SK-N-SH treated with all-trans-retinoic acid at 6 μM for 48 hours (cell line): ENCODE results near the gene TAPT1.

Experiments used
- ATAC-seq: fragments of 200-7000 bp; cut with Tn5 transposase; 3 replicates; pipeline ENCODE4 v1.9.1; 2020; ENCODE audit warnings: mild to moderate bottlenecking, moderate library complexity
- ARNTL ChIP-seq: fragments of 450-650 bp; formaldehyde crosslinking; IDR thresholded peaks from 2 replicates; pipeline ENCODE4 v1.5.0; 2020; ENCODE audit warnings: low read depth, mild to moderate bottlenecking, moderate library complexity, borderline replicate concordance
- BACH2 ChIP-seq: fragments of 250-450 bp; sonication (Bioruptor Pico); IDR thresholded peaks from 2 replicates; pipeline ENCODE4 v1.9.0; 2021; ENCODE audit warnings: mild to moderate bottlenecking, borderline replicate concordance
- CSDC2 ChIP-seq: fragments of 250-450 bp; sonication (Bioruptor Pico); IDR thresholded peaks from 2 replicates; pipeline ENCODE4 v1.5.0; 2020; ENCODE audit warnings: mild to moderate bottlenecking, moderate library complexity
- ESRRG ChIP-seq: fragments of 250-450 bp; sonication (Bioruptor Pico); IDR thresholded peaks from 2 replicates; pipeline ENCODE4 v1.6.1; 2021; ENCODE audit warnings: mild to moderate bottlenecking
- GLIS3 ChIP-seq: fragments of 250-450 bp; sonication (Bioruptor Pico); IDR thresholded peaks from 2 replicates; pipeline ENCODE4 v1.5.0; 2020; ENCODE audit warnings: mild to moderate bottlenecking, moderate library complexity
- ISL1 ChIP-seq: fragments of 250-450 bp; sonication (Bioruptor Pico); IDR thresholded peaks from 2 replicates; pipeline ENCODE4 v2.1.2; 2022; ENCODE audit warnings: mild to moderate bottlenecking, moderate library complexity
- OSR1 ChIP-seq: fragments of 250-450 bp; sonication (Bioruptor Pico); IDR thresholded peaks from 2 replicates; pipeline ENCODE4 v1.8.0; 2022; ENCODE audit warnings: moderate library complexity, mild to moderate bottlenecking, inconsistent platforms
- PPARA ChIP-seq: fragments of 250-450 bp; sonication (Bioruptor Pico); IDR thresholded peaks from 2 replicates; pipeline ENCODE4 v1.5.0; 2020; ENCODE audit warnings: mild to moderate bottlenecking, borderline replicate concordance
- RARB ChIP-seq: fragments of 250-450 bp; sonication (Bioruptor Pico); IDR thresholded peaks from 2 replicates; pipeline ENCODE4 v1.8.0; 2021; ENCODE audit warnings: mild to moderate bottlenecking, moderate library complexity
- SNAI2 ChIP-seq: fragments of 250-450 bp; sonication (Bioruptor Pico); IDR thresholded peaks from 2 replicates; pipeline ENCODE4 v1.5.0; 2020; ENCODE audit warnings: mild to moderate bottlenecking, moderate library complexity
- TCF4 ChIP-seq: fragments of 250-450 bp; sonication (Bioruptor Pico); IDR thresholded peaks from 2 replicates; pipeline ENCODE4 v1.8.0; 2021; ENCODE audit warnings: mild to moderate bottlenecking, moderate library complexity, borderline replicate concordance
- TOX ChIP-seq: fragments of 250-450 bp; sonication (Bioruptor Pico); IDR thresholded peaks from 2 replicates; pipeline ENCODE4 v1.8.0; 2021; ENCODE audit warnings: mild to moderate bottlenecking, moderate library complexity, borderline replicate concordance
- ZC3H10 ChIP-seq: fragments of 250-450 bp; sonication (Bioruptor Pico); IDR thresholded peaks from 2 replicates; pipeline ENCODE4 v1.5.1; 2021; ENCODE audit warnings: mild to moderate bottlenecking, moderate library complexity
- ZFP3 ChIP-seq: fragments of 250-450 bp; sonication (Bioruptor Pico); IDR thresholded peaks from 2 replicates; pipeline ENCODE4 v1.5.0; 2020; ENCODE audit warnings: mild to moderate bottlenecking, moderate library complexity
- ZFP30 ChIP-seq: fragments of 450-650 bp; formaldehyde crosslinking; IDR thresholded peaks from 2 replicates; pipeline ENCODE4 v1.5.0; 2022; ENCODE audit warnings: mild to moderate bottlenecking, moderate library complexity
- ZNF565 ChIP-seq: fragments of 450-650 bp; formaldehyde crosslinking; conservative IDR thresholded peaks from 2 replicates; pipeline ENCODE4 v1.5.0; 2020; ENCODE audit warnings: low read depth, mild to moderate bottlenecking, moderate library complexity
- ZNF70 ChIP-seq: fragments of 450-650 bp; formaldehyde crosslinking; IDR thresholded peaks from 2 replicates; pipeline ENCODE4 v1.5.0; 2020; ENCODE audit warnings: mild to moderate bottlenecking, moderate library complexity
- ZNF8 ChIP-seq: fragments of 450-650 bp; formaldehyde crosslinking; IDR thresholded peaks from 2 replicates; pipeline ENCODE4 v1.5.0; 2020; ENCODE audit warnings: mild to moderate bottlenecking, moderate library complexity
- TF ChIP-seq, protein P1 (sequence below): fragments of 250-450 bp; sonication (Bioruptor Pico); IDR thresholded peaks from 2 replicates; pipeline ENCODE4 v1.5.1; 2021; ENCODE audit warnings: mild to moderate bottlenecking, moderate library complexity
- TF ChIP-seq, protein P2 (sequence below): fragments of 250-450 bp; sonication (Bioruptor Pico); IDR thresholded peaks from 2 replicates; pipeline ENCODE4 v1.5.0; 2020; ENCODE audit warnings: mild to moderate bottlenecking, moderate library complexity
- TF ChIP-seq, protein P3 (sequence below): fragments of 250-450 bp; sonication (Bioruptor Pico); IDR thresholded peaks from 2 replicates; pipeline ENCODE4 v1.8.0; 2021; ENCODE audit warnings: low read depth, mild to moderate bottlenecking, moderate library complexity, borderline replicate concordance
- TF ChIP-seq, protein P4 (sequence below): fragments of 250-450 bp; sonication (Bioruptor Pico); IDR thresholded peaks from 2 replicates; pipeline ENCODE4 v1.8.0; 2020; ENCODE audit warnings: mild to moderate bottlenecking, moderate library complexity, borderline replicate concordance
- TF ChIP-seq, protein P5 (sequence below): fragments of 250-450 bp; sonication (Bioruptor Pico); IDR thresholded peaks from 2 replicates; pipeline ENCODE4 v1.5.1; 2020; ENCODE audit warnings: low read depth, mild to moderate bottlenecking, moderate library complexity

Gene TAPT1

DNA sequence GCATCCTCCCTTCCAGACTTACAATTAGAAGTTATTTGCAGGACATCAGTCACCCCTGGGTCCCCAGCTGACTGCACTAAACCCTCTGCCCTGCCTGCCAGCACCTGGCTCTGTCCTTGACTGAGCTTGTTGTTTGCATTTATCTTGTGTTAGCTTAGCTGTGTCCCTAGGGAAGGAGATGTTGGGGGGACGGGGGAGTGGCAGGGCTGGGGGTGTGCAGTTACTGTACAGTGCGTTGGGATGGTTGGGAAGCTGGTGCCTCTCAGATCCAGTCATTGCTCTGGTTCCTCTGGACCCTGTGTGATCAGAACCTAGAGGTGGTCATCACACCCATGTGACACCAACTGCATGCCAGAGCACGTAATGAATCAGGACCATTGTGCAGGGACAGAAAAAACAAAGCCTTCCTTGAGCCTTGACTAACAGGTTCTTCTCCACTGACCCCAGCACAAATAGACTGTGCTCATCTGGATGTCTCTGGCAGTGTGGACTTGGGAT, 109.7 kb downstream of the TAPT1 start:
- no peak for TF ChIP-seq TOX
- TF ChIP-seq ZFP30 = no peak
- TF ChIP-seq ESRRG = no peak
- TF ChIP-seq, protein P1, sequence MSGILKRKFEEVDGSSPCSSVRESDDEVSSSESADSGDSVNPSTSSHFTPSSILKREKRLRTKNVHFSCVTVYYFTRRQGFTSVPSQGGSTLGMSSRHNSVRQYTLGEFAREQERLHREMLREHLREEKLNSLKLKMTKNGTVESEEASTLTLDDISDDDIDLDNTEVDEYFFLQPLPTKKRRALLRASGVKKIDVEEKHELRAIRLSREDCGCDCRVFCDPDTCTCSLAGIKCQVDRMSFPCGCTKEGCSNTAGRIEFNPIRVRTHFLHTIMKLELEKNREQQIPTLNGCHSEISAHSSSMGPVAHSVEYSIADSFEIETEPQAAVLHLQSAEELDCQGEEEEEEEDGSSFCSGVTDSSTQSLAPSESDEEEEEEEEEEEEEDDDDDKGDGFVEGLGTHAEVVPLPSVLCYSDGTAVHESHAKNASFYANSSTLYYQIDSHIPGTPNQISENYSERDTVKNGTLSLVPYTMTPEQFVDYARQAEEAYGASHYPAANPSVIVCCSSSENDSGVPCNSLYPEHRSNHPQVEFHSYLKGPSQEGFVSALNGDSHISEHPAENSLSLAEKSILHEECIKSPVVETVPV = no peak
- TF ChIP-seq, protein P2, sequence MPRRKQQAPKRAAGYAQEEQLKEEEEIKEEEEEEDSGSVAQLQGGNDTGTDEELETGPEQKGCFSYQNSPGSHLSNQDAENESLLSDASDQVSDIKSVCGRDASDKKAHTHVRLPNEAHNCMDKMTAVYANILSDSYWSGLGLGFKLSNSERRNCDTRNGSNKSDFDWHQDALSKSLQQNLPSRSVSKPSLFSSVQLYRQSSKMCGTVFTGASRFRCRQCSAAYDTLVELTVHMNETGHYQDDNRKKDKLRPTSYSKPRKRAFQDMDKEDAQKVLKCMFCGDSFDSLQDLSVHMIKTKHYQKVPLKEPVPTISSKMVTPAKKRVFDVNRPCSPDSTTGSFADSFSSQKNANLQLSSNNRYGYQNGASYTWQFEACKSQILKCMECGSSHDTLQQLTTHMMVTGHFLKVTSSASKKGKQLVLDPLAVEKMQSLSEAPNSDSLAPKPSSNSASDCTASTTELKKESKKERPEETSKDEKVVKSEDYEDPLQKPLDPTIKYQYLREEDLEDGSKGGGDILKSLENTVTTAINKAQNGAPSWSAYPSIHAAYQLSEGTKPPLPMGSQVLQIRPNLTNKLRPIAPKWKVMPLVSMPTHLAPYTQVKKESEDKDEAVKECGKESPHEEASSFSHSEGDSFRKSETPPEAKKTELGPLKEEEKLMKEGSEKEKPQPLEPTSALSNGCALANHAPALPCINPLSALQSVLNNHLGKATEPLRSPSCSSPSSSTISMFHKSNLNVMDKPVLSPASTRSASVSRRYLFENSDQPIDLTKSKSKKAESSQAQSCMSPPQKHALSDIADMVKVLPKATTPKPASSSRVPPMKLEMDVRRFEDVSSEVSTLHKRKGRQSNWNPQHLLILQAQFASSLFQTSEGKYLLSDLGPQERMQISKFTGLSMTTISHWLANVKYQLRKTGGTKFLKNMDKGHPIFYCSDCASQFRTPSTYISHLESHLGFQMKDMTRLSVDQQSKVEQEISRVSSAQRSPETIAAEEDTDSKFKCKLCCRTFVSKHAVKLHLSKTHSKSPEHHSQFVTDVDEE (CRISPR knock-in tag) = no peak
- no peak for TF ChIP-seq ZFP3
- TF ChIP-seq RARB (CRISPR knock-in tag) = no peak
- no peak for TF ChIP-seq CSDC2 (CRISPR knock-in tag)
- TF ChIP-seq, protein P3, sequence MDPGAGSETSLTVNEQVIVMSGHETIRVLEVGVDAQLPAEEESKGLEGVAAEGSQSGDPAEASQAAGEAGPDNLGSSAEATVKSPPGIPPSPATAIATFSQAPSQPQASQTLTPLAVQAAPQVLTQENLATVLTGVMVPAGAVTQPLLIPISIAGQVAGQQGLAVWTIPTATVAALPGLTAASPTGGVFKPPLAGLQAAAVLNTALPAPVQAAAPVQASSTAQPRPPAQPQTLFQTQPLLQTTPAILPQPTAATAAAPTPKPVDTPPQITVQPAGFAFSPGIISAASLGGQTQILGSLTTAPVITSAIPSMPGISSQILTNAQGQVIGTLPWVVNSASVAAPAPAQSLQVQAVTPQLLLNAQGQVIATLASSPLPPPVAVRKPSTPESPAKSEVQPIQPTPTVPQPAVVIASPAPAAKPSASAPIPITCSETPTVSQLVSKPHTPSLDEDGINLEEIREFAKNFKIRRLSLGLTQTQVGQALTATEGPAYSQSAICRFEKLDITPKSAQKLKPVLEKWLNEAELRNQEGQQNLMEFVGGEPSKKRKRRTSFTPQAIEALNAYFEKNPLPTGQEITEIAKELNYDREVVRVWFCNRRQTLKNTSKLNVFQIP (CRISPR knock-in tag) = no peak
- no peak for TF ChIP-seq ZNF8 (CRISPR knock-in tag)
- TF ChIP-seq ZNF565 (CRISPR knock-in tag) = no peak
- TF ChIP-seq SNAI2 (CRISPR knock-in tag) = no peak
- TF ChIP-seq GLIS3 (CRISPR knock-in tag) = no peak
- no peak for TF ChIP-seq ISL1 (CRISPR knock-in tag)
- no peak for TF ChIP-seq PPARA
- no peak for TF ChIP-seq ARNTL (CRISPR knock-in tag)
- TF ChIP-seq, protein P4, sequence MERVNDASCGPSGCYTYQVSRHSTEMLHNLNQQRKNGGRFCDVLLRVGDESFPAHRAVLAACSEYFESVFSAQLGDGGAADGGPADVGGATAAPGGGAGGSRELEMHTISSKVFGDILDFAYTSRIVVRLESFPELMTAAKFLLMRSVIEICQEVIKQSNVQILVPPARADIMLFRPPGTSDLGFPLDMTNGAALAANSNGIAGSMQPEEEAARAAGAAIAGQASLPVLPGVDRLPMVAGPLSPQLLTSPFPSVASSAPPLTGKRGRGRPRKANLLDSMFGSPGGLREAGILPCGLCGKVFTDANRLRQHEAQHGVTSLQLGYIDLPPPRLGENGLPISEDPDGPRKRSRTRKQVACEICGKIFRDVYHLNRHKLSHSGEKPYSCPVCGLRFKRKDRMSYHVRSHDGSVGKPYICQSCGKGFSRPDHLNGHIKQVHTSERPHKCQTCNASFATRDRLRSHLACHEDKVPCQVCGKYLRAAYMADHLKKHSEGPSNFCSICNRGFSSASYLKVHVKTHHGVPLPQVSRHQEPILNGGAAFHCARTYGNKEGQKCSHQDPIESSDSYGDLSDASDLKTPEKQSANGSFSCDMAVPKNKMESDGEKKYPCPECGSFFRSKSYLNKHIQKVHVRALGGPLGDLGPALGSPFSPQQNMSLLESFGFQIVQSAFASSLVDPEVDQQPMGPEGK (CRISPR knock-in tag) = no peak
- no peak for ATAC-seq

DNA sequence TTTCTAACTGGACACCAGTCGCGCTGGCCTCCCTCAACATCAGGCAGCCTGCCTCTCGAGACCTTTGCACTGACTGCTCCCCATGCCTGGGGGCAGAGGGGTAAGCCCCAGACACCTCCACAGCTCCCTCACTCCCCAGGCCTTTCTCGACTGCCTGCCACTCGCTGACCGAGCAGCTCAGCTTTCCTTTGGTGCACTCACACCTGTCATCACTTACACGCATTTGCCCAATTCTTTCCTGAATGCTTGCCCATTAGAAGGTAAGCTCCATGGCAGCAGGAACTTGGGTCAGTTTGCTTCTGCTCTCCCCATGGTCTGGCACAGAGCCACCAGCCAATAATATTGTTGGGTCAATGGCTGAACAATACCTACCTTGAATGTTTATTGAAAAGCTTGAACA, 110.3 kb downstream of the TAPT1 start:
- no peak for ATAC-seq
- no peak for TF ChIP-seq TOX

DNA sequence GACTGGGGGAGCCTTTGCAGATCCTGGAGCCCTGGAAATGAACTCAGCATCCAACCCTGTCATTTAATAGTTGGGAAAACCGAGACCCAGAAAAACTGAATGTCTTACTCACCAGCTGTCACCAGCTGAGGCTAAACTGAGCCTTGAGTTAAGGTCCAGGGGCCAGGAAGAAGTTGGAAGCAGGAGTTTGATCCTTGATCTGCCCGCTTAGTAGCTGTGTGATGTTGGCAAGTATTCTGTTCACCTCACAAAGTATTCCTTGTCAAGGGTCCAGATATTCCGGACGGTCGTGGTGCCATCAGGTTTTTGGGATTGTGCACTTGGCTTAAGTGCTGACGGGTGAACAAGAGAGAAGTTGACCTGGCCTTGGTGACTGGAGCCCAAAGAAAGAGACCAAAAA, 111.7 kb downstream of the TAPT1 start:
- TF ChIP-seq, protein P2 (CRISPR knock-in tag) = no peak
- no peak for TF ChIP-seq ISL1 (CRISPR knock-in tag)
- TF ChIP-seq SNAI2 (CRISPR knock-in tag) = no peak
- no peak for TF ChIP-seq ARNTL (CRISPR knock-in tag)
- TF ChIP-seq ZC3H10 = no peak
- TF ChIP-seq ZFP30 = no peak
- no peak for TF ChIP-seq RARB (CRISPR knock-in tag)
- no peak for TF ChIP-seq CSDC2 (CRISPR knock-in tag)
- TF ChIP-seq, protein P5, sequence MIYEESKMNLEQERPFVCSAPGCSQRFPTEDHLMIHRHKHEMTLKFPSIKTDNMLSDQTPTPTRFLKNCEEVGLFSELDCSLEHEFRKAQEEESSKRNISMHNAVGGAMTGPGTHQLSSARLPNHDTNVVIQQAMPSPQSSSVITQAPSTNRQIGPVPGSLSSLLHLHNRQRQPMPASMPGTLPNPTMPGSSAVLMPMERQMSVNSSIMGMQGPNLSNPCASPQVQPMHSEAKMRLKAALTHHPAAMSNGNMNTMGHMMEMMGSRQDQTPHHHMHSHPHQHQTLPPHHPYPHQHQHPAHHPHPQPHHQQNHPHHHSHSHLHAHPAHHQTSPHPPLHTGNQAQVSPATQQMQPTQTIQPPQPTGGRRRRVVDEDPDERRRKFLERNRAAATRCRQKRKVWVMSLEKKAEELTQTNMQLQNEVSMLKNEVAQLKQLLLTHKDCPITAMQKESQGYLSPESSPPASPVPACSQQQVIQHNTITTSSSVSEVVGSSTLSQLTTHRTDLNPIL = no peak
- TF ChIP-seq GLIS3 (CRISPR knock-in tag) = no peak
- no peak for TF ChIP-seq ZNF565 (CRISPR knock-in tag)
- no peak for TF ChIP-seq ZNF8 (CRISPR knock-in tag)
- no peak for TF ChIP-seq ZFP3
- TF ChIP-seq ESRRG = no peak
- TF ChIP-seq PPARA = no peak
- TF ChIP-seq BACH2 (CRISPR knock-in tag) = no peak
- TF ChIP-seq ZNF70 (CRISPR knock-in tag) = no peak
- TF ChIP-seq, protein P4 (CRISPR knock-in tag) = no peak
- no peak for TF ChIP-seq TCF4
- TF ChIP-seq OSR1 (CRISPR knock-in tag) = no peak
- no peak for ATAC-seq
